Omental fat pad (tissue), 4 donors: ENCODE results near the gene CUEDC2. TPM values are rescaled to one million over a fixed set of nuclear protein-coding genes. Genes with fewer than 3 reads are reported as not detected.
A peak's percentile ranks its signal among the peaks of the same experiment; 100 is the strongest.

Experiments
- ATAC-seq: fragments of 150-250 bp; one replicate; pipeline ENCODE4 v1.9.1; 2016; ENCODE audit warnings: mild to moderate bottlenecking, moderate library complexity; ENCODE audit not compliant: low FRiP score
- DNase-seq: peaks from one replicate; pipeline ENCODE4 v3.0.0-alpha.2; 2019; ENCODE audit warnings: low spot score
- total RNA-seq, 4 donors: library from RNA; depleted of rRNA; stranded (reverse); fragments of >200 nt; gene quantifications; one replicate each; pipeline ENCODE4 v1.1.0, GENCODE V29; 2016
- TF ChIP-seq, protein P1 (sequence below), 3 donors: fragments of 450-650 bp; IDR thresholded peaks; one replicate each; pipeline ENCODE4 v1.5.1; 2016 to 2017; ENCODE audit warnings: antibody characterized with exemption in 3 of 3, mild to moderate bottlenecking in 3 of 3, moderate library complexity in 2 of 3

Gene CUEDC2
- total RNA-seq, 4 donors from 2014 or later: 41.1 to 51.6 (median 47.2) TPM

- ATAC-seq (no peak), DNase-seq (no peak)
- TF ChIP-seq, protein P1, sequence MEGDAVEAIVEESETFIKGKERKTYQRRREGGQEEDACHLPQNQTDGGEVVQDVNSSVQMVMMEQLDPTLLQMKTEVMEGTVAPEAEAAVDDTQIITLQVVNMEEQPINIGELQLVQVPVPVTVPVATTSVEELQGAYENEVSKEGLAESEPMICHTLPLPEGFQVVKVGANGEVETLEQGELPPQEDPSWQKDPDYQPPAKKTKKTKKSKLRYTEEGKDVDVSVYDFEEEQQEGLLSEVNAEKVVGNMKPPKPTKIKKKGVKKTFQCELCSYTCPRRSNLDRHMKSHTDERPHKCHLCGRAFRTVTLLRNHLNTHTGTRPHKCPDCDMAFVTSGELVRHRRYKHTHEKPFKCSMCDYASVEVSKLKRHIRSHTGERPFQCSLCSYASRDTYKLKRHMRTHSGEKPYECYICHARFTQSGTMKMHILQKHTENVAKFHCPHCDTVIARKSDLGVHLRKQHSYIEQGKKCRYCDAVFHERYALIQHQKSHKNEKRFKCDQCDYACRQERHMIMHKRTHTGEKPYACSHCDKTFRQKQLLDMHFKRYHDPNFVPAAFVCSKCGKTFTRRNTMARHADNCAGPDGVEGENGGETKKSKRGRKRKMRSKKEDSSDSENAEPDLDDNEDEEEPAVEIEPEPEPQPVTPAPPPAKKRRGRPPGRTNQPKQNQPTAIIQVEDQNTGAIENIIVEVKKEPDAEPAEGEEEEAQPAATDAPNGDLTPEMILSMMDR (IDR thresholded peaks at IDR 0.05): no peak
Observed at GRCh38 chr10:102389894-102390293, 42.5 kb downstream of the CUEDC2 start.

DNA sequence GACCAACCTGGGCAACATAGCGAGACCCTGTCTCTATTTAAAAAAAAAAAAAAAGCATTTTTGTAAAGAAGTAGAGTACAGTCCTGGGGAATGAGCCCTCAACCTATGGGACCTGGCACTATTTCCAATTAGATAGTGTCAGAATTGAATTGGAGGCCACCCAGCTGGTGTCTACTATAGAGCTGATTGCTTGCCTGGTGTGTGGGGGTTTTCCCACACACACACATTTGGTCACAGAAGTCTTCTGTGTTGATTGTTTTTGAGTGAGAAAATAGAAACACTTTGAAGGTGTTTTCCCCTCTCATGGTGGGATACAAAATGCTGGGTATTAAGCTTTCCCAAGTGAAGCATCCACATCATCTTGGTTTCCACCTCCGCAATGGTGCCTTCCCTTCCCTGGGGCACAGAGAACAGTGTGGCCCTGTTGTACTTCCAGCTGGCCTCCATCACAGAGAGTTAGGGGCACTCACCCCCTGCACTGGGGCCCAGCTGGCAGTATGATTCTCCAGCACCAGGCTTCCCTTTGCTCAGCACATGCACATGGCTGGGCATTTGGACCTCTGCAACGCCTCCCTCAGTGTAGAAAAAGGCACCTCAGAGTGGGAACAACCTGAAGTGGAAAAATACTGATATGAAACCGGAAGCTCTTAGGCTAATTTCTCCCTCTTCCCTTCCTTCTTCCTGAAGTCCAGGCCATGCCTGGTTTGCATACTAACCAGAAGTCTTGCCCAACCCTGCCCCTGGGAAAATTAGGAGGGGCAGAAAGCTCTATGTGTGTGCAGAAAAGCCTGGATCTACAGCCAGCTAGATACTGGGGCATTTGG is 47.6 kb downstream of the CUEDC2 start:
- ATAC-seq: peak; percentile 41
- DNase-seq: no peak
- TF ChIP-seq, protein P1 (IDR thresholded peaks at IDR 0.05): no peak

DNA sequence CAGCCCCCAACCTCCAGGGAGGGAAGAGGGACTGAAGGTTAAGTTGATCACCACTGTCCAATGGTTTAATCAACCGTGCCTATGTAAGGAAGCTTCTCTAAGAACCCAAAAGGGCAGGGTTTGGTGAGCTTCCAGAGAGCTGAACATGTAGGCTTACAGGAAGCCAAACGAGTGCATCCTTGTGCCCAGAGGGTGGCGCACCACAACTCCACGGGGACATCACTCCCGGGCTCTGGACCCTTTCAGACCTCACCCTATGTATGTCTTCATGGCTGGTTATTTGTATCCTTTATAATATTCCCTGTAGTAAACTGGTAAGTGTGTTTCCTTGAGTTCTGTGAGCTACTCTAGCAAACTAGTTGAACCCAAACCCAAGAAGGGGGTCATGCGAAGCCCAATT is 48.3 kb downstream of the CUEDC2 start:
- DNase-seq: no peak
- TF ChIP-seq, protein P1 (IDR thresholded peaks at IDR 0.05): no peak
- no peak for ATAC-seq

GRCh38 chr10:102382871-102383270 is 49.5 kb downstream of the CUEDC2 start:
- DNase-seq: no peak
- TF ChIP-seq, protein P1 (IDR thresholded peaks at IDR 0.05): no peak
- no peak for ATAC-seq

GRCh38 chr10:102381983-102382382 is 50.4 kb downstream of the CUEDC2 start:
- ATAC-seq: no peak
- TF ChIP-seq, protein P1 (IDR thresholded peaks at IDR 0.05): no peak
- DNase-seq: no peak

DNA sequence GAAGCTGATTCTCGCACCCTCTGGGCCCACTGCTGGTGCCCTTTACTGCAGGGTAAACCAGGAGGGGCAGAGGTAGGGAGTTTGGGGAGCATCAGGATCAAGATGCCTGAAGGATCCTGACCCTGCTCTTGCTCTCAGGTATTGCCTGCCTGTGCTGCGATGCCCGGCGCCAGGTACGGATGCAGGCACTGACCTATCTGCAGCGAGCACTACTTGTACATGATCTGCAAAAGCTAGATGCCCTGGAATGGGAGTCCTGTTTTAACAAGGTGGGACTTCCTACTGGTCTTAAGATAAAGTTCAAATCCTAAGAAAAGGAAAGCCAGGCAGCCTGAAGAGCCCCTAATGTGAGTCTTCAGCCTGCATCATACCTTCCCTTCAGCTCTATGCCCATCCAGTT is 53.0 kb downstream of the CUEDC2 start:
- TF ChIP-seq, protein P1 (IDR thresholded peaks at IDR 0.05): no peak
- ATAC-seq (no peak), DNase-seq (no peak)

DNA sequence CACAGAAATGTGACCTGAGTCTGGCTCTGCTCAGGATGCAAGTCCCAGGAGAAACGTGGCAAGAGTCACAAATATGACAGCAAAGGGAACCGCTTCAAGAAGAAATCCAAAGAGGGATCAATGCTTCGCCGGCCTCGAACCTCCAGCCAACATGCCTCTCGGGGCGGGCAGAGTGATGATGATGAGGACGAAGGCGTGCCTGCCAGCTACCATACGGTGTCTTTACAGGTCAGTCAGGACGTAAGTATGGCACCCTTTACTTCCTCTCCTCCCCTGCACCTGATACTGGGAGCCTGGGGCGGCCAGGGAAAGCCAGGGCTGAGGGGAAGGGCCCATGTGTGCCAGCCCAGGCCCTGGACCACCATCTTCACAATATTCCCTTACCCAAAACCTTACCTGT is 55.5 kb downstream of the CUEDC2 start:
- ATAC-seq (no peak), DNase-seq (no peak)
- TF ChIP-seq, protein P1 (IDR thresholded peaks at IDR 0.05): no peak
